AG09319 (cell line): ENCODE measurements around the gene PHF3.

ENCODE experiments used
- DNase-seq: peaks from one replicate; pipeline ENCODE4 v3.0.0-alpha.2; 2010; ENCODE audit warnings: low read depth; ENCODE audit errors: extremely low read depth
- CTCF ChIP-seq: IDR thresholded peaks from 2 replicates; pipeline ENCODE4 v1.5.1; 2011; ENCODE audit warnings: low read depth, mild to moderate bottlenecking, inconsistent platforms, low read length, moderate library complexity

The PHF3 gene

DNA sequence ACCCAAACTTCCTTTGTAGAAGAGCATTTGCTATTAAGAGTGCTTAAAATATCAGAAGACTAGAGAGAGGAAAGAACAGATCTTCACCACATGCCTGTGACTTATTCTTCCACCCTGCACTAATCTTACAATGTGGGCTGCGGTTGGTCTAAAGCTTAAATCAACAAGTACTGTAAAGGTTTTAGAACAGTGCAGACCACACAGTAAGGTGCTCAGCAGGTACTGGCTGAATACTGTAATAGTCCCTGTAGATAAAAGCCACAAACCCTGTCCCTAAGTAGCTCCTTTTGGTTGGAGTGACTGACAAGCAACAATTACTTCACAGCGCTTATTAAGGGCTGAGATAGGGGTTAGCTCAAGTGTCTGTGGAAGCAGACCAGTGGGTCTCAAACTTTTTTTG lies 972 bp upstream of the PHF3 start:
- no peak for TF ChIP-seq CTCF
- DNase-seq = no peak

DNA sequence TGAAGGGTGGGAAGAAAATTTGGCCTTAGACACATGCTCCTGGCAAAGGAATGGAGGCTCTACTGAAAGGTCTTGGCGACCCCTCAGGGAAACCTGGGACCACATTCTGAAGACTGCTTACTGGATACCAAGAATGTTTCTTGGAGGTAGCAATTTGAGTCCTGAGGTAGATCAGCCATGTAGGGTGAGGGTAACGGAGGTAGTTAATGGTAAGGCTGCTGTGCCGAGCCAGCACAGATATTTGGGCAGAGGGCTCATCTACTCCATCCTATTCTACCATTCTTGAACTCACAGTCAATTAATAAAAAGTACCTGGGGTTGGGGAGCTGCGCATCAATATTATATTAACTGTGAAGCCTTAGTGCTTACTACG lies 401 bp upstream of the PHF3 start:
- TF ChIP-seq CTCF = no peak
- DNase-seq = no peak

DNA sequence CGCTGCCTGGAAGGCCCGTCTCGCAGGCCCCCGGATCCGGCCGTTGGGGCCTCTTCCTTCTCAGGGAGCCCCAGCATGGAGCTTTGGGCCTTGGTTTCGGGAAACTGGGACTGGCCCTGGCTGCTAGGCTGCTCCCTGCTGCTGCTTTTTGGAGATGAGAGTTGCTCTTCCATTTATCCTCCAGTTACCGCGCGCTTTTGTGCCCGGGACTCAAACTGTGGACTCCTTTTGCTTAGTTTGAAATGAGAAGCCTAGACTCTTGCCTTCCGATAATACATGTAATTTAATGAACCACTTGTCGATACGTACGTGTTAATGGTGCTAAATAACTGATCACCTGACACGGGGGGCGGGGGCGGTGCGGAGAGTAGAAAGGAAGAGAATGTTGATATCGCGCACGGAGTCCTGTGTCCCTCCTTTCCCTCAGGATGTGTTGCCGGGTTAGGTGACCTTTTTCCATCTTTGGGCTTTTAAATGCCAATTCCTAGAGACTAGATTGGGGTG lies 968 bp downstream of the PHF3 start:
- TF ChIP-seq CTCF = no peak
- DNase-seq = no peak

DNA sequence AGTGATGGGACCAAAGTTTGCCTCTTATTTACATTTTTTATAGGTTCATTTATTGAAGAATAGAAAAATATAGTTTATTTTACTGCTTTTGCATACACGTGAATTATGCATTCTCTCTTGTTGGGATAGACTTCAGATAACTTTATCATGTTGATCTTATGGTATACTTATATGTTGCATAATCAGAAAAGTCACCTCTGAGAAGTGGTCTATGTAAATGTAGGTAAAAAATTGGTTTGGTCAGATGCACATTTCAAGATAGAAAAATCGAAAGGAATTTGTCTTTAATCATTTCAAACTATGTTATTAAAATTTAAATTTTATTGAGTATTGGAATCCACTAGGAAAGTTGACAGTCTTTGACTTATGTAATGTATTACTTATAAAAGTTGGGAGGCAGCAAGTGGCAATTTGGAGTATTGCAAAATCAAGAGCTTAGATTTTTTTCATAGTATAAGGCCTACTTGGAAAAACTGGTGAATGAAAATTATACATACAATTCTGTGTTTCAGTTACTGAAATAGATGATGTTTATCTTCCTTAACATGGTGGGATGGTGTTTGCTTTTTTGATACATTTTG lies 2.4 kb downstream of the PHF3 start:
- no peak for TF ChIP-seq CTCF
- no peak for DNase-seq

- DNase-seq = no peak
- TF ChIP-seq CTCF = no peak
These were observed 4.5 kb downstream of the PHF3 start for GRCh38 chr6:63640062-63640461.

GRCh38 chr6:63643862-63644261 lies 8.3 kb downstream of the PHF3 start:
- DNase-seq = no peak

More at GRCh38 chr6:63643862-63644261, 8.3 kb downstream of the PHF3 start:
- no peak for TF ChIP-seq CTCF
